Parathyroid adenoma (tissue), 2 donors: ENCODE results near the gene GPR107.

Experiments
- H2AFZ ChIP-seq: fragments of 300-600 bp; sonication (generic); one replicate; pipeline ENCODE4 v1.7.0; 2017; ENCODE audit warnings: antibody characterized with exemption, mild to moderate bottlenecking
- H3K27ac ChIP-seq: fragments of 300-600 bp; sonication (generic); one replicate; pipeline ENCODE4 v1.7.0; 2017
- H3K27me3 ChIP-seq: fragments of 300-600 bp; sonication (generic); one replicate; pipeline ENCODE4 v1.7.0; 2017; ENCODE audit warnings: low read length; ENCODE audit not compliant: control insufficient read depth, insufficient read depth
- H3K36me3 ChIP-seq: fragments of 300-600 bp; sonication (generic); one replicate; pipeline ENCODE4 v1.7.0; 2017; ENCODE audit warnings: low read length; ENCODE audit not compliant: control insufficient read depth, insufficient read depth
- H3K4me1 ChIP-seq: fragments of 300-600 bp; sonication (generic); one replicate; pipeline ENCODE4 v1.7.0; 2017; ENCODE audit warnings: control low read depth
- H3K4me2 ChIP-seq: fragments of 300-600 bp; sonication (generic); one replicate; pipeline ENCODE4 v1.7.0; 2017; ENCODE audit warnings: low read length
- H3K4me3 ChIP-seq: fragments of 300-600 bp; sonication (generic); one replicate; pipeline ENCODE4 v1.7.0; 2017; ENCODE audit warnings: low read depth, low read length
- H3K79me2 ChIP-seq: fragments of 300-600 bp; sonication (generic); one replicate; pipeline ENCODE4 v1.7.0; 2017; ENCODE audit warnings: control low read depth
- H3K9ac ChIP-seq: fragments of 300-600 bp; sonication (generic); one replicate; pipeline ENCODE4 v1.7.0; 2017; ENCODE audit warnings: mild to moderate bottlenecking
- H3K9me3 ChIP-seq: fragments of 300-600 bp; sonication (generic); one replicate; pipeline ENCODE4 v1.7.0; 2017; ENCODE audit warnings: low read length; ENCODE audit not compliant: control insufficient read depth
- CTCF ChIP-seq: fragments of 300-600 bp; sonication (generic); IDR thresholded peaks from one replicate; pipeline ENCODE4 v1.7.0; 2017; ENCODE audit warnings: antibody characterized with exemption, mild to moderate bottlenecking
- donor health status: primary hyperparathyroidism.

GPR107 gene

GRCh38 chr9:130090915-130091314 is 37.2 kb downstream of the GPR107 start:
- Histone ChIP-seq H3K27ac (no peak overlapping the region), H3K36me3 (no peaks in the 10 kb centered on the region), H3K4me2 (no peak overlapping the region), H3K4me1 (no peaks in the 10 kb centered on the region), H3K9me3 (no peaks in the 10 kb centered on the region), H3K27me3 (no peaks in the 10 kb centered on the region), H3K4me3 (no peak overlapping the region), H3K9ac (no peak overlapping the region), H3K79me2 (no peaks in the 10 kb centered on the region), H2AFZ (no peak overlapping the region)
- no peak for TF ChIP-seq CTCF

GRCh38 chr9:130092910-130093309 is 39.2 kb downstream of the GPR107 start:
- no peaks in the 10 kb centered on the region for H3K9me3 ChIP-seq
- no peaks in the 10 kb centered on the region for H3K27me3 ChIP-seq
- no peak overlapping the region for H3K27ac ChIP-seq
- H3K4me3 ChIP-seq = no peak overlapping the region
- no peak overlapping the region for H2AFZ ChIP-seq
- no peaks in the 10 kb centered on the region for H3K79me2 ChIP-seq
- no peak for TF ChIP-seq CTCF
- no peak overlapping the region for H3K4me2 ChIP-seq
- no peaks in the 10 kb centered on the region for H3K4me1 ChIP-seq
- no peak overlapping the region for H3K9ac ChIP-seq
- H3K36me3 ChIP-seq = no peaks in the 10 kb centered on the region

- no peak overlapping the region for H2AFZ ChIP-seq
- TF ChIP-seq CTCF = no peak
- no peaks in the 10 kb centered on the region for H3K9me3 ChIP-seq
- H3K4me3 ChIP-seq = no peak overlapping the region
- no peaks in the 10 kb centered on the region for H3K36me3 ChIP-seq
- no peaks in the 10 kb centered on the region for H3K27me3 ChIP-seq
- no peaks in the 10 kb centered on the region for H3K4me1 ChIP-seq
- no peak overlapping the region for H3K4me2 ChIP-seq
- no peak overlapping the region for H3K27ac ChIP-seq
- no peak overlapping the region for H3K9ac ChIP-seq
- H3K79me2 ChIP-seq = no peaks in the 10 kb centered on the region
Measured at GRCh38 chr9:130095872-130096271, 42.2 kb downstream of the GPR107 start.

- H2AFZ ChIP-seq = no peak overlapping the region
- TF ChIP-seq CTCF = no peak
- H3K27ac ChIP-seq = no peak overlapping the region
- no peaks in the 10 kb centered on the region for H3K36me3 ChIP-seq
- H3K79me2 ChIP-seq = no peaks in the 10 kb centered on the region
- no peaks in the 10 kb centered on the region for H3K27me3 ChIP-seq
- no peak overlapping the region for H3K9ac ChIP-seq
- H3K4me1 ChIP-seq = no peaks in the 10 kb centered on the region
- H3K9me3 ChIP-seq = no peaks in the 10 kb centered on the region
- no peak overlapping the region for H3K4me3 ChIP-seq
- no peak overlapping the region for H3K4me2 ChIP-seq
Measured at GRCh38 chr9:130100681-130101080, 47.0 kb downstream of the GPR107 start.

GRCh38 chr9:130101915-130102314 is 48.2 kb downstream of the GPR107 start:
- TF ChIP-seq CTCF = no peak
- H2AFZ ChIP-seq = no peak overlapping the region
- no peaks in the 10 kb centered on the region for H3K36me3 ChIP-seq
- H3K27me3 ChIP-seq = no peaks in the 10 kb centered on the region
- H3K9me3 ChIP-seq = no peaks in the 10 kb centered on the region
- H3K4me1 ChIP-seq = no peaks in the 10 kb centered on the region
- no peak overlapping the region for H3K4me3 ChIP-seq
- H3K4me2 ChIP-seq = no peak overlapping the region
- H3K9ac ChIP-seq = no peak overlapping the region
- H3K27ac ChIP-seq = no peak overlapping the region
- no peaks in the 10 kb centered on the region for H3K79me2 ChIP-seq
